A549 (cell line): ENCODE data around the gene TAOK3. TPM values are rescaled to one million over a fixed set of nuclear protein-coding genes. Genes with fewer than 3 reads are reported as not detected.

Experiments used
- ATAC-seq, 2 experiments: fragments of 200-7000 bp in 1 of 2; fragments of >200 bp in 1 of 2; cut with Nextera tagmentation in 1 of 2; cut with Tn5 transposase in 1 of 2; 3 replicates each; pipeline versions ENCODE4 v1.8.0 to v1.9.1; 2018 to 2020; ENCODE audit warnings: mild to moderate bottlenecking in 1 of 2, moderate library complexity in 1 of 2
- CTCF ChIA-PET: fragments of 300-600 bp; sonication (Branson Sonifier 250); formaldehyde crosslinking; extraction: SDS; loops from one replicate; lab custom pipeline; 2021; ENCODE audit warnings: antibody characterized with exemption, inconsistent platforms; lab: Yijun Ruan, JAX
- POLR2A ChIA-PET: fragments of 350-600 bp; formaldehyde crosslinking; extraction: SDS; loops from one replicate; lab custom pipeline; 2021; ENCODE audit warnings: antibody characterized with exemption, inconsistent platforms; lab: Yijun Ruan, JAX
- DNase-seq, 2 experiments: peaks; one replicate each; pipeline versions ENCODE4 v3.0.0 to v3.0.0-alpha.2; 2011 to 2016; ENCODE audit warnings: low read depth in 1 of 2, low spot score in 1 of 2
- FAIRE-seq: peaks from 2 replicates; lab custom pipeline; 2011; peaks lifted over from hg19 to GRCh38; lab: Jason Lieb, UNC
- H3K27ac ChIP-seq, 2 experiments: fragments of >200 bp; sonication (Bioruptor Twin); formaldehyde crosslinking; 3 replicates each; pipeline ENCODE4 v1.5.1; 2016 to 2017
- H3K4me1 ChIP-seq: fragments of >200 bp; sonication (Bioruptor Twin); formaldehyde crosslinking; 3 replicates; pipeline ENCODE4 v1.6.1; 2016
- H3K4me2 ChIP-seq: fragments of >200 bp; sonication (Bioruptor Twin); formaldehyde crosslinking; 3 replicates; pipeline ENCODE4 v1.6.1; 2016
- H3K4me3 ChIP-seq: fragments of >200 bp; sonication (Bioruptor Twin); formaldehyde crosslinking; 3 replicates; pipeline ENCODE4 v1.5.1; 2016
- H3K9me3 ChIP-seq: fragments of >200 bp; sonication (Bioruptor Twin); formaldehyde crosslinking; 3 replicates; pipeline ENCODE4 v1.6.1; 2016
- CBX8 ChIP-seq: fragments of 200-600 bp; sonication (generic); IDR thresholded peaks from 2 replicates; pipeline ENCODE4 v1.6.1; 2016
- CHD2 ChIP-seq: fragments of 150-350 bp; IDR thresholded peaks from 2 replicates; pipeline ENCODE4 v1.6.1; 2014; ENCODE audit warnings: low read length; ENCODE audit not compliant: partially characterized antibody
- ESRRA ChIP-seq: fragments of 150-350 bp; IDR thresholded peaks from 2 replicates; pipeline ENCODE4 v1.6.1; 2014; ENCODE audit warnings: mild to moderate bottlenecking, low read length, borderline replicate concordance
- FOSB ChIP-seq: fragments of 250-450 bp; sonication (Bioruptor Pico); IDR thresholded peaks from 2 replicates; pipeline ENCODE4 v1.5.0; 2020; ENCODE audit warnings: mild to moderate bottlenecking, moderate library complexity
- FOSL2 ChIP-seq, 2 experiments: fragments of 450-650 bp in 1 of 2; fragments of >200 bp in 1 of 2; sonication (Bioruptor Twin) in 1 of 2; formaldehyde crosslinking; IDR thresholded peaks; 2 replicates each; pipeline versions ENCODE4 v1.5.0 to v1.6.1; 2016 to 2020; ENCODE audit warnings: mild to moderate bottlenecking in 1 of 2, moderate library complexity in 1 of 2
- HDAC2 ChIP-seq: fragments of 200-600 bp; sonication (generic); IDR thresholded peaks from 2 replicates; pipeline ENCODE4 v1.6.1; 2016
- HEYL ChIP-seq: fragments of 250-450 bp; sonication (Bioruptor Pico); IDR thresholded peaks from 2 replicates; pipeline ENCODE4 v1.8.0; 2021; ENCODE audit warnings: mild to moderate bottlenecking, moderate library complexity
- HOXA7 ChIP-seq: fragments of 250-450 bp; sonication (Bioruptor Pico); IDR thresholded peaks from 2 replicates; pipeline ENCODE4 v1.5.0; 2020; ENCODE audit warnings: mild to moderate bottlenecking, moderate library complexity
- HOXB5 ChIP-seq: fragments of 250-450 bp; sonication (Bioruptor Pico); IDR thresholded peaks from 2 replicates; pipeline ENCODE4 v1.5.0; 2020; ENCODE audit warnings: mild to moderate bottlenecking, moderate library complexity
- JUN ChIP-seq, 2 experiments: fragments of >200 bp; sonication (Bioruptor Twin); formaldehyde crosslinking; IDR thresholded peaks; 2 replicates in 1 of 2; 3 replicates in 1 of 2; pipeline ENCODE4 v1.6.1; 2016 to 2017
- MAFK ChIP-seq: fragments of 450-650 bp; IDR thresholded peaks from 2 replicates; pipeline ENCODE4 v1.6.1; 2014; ENCODE audit not compliant: partially characterized antibody
- MYC ChIP-seq: IDR thresholded peaks from 2 replicates; pipeline ENCODE4 v1.6.1; 2012; ENCODE audit warnings: mild to moderate bottlenecking, inconsistent platforms, low read length, improper control_type of control experiment, borderline replicate concordance
- NR3C1 ChIP-seq: fragments of >200 bp; sonication (Bioruptor Twin); formaldehyde crosslinking; IDR thresholded peaks from 3 replicates; pipeline ENCODE4 v1.6.1; 2017
- PHF8 ChIP-seq: fragments of 200-600 bp; sonication (generic); IDR thresholded peaks from 2 replicates; pipeline ENCODE4 v1.6.1; 2016; ENCODE audit warnings: low read depth, mild to moderate bottlenecking, antibody characterized with exemption, moderate library complexity, borderline replicate concordance
- POLR2AphosphoS2 ChIP-seq: conservative IDR thresholded peaks from 2 replicates; pipeline ENCODE4 v1.6.1; 2012; ENCODE audit warnings: low read length, improper control_type of control experiment, inconsistent platforms
- RAD21 ChIP-seq, 2 experiments: fragments of >200 bp in 1 of 2; sonication (Bioruptor Twin) in 1 of 2; formaldehyde crosslinking in 1 of 2; IDR thresholded peaks in 1 of 2; conservative IDR thresholded peaks in 1 of 2; 2 replicates in 1 of 2; 3 replicates in 1 of 2; pipeline ENCODE4 v1.6.1; 2012 to 2018; ENCODE audit warnings: inconsistent platforms in 1 of 2
- SMC3 ChIP-seq: fragments of >200 bp; sonication (Bioruptor Twin); formaldehyde crosslinking; IDR thresholded peaks from 3 replicates; pipeline ENCODE4 v1.6.1; 2018; ENCODE audit warnings: inconsistent platforms
- TP53 ChIP-seq: fragments of 250-450 bp; sonication (Bioruptor Pico); IDR thresholded peaks from 2 replicates; pipeline ENCODE4 v1.5.0; 2021; ENCODE audit warnings: mild to moderate bottlenecking, moderate library complexity
- ZNF302 ChIP-seq: fragments of 250-450 bp; sonication (Bioruptor Pico); IDR thresholded peaks from 2 replicates; pipeline ENCODE4 v1.9.0; 2021; ENCODE audit warnings: inconsistent platforms, mild to moderate bottlenecking, moderate library complexity
- ZSCAN20 ChIP-seq: fragments of 250-450 bp; sonication (Bioruptor Pico); IDR thresholded peaks from 2 replicates; pipeline ENCODE4 v1.8.0; 2022; ENCODE audit warnings: mild to moderate bottlenecking, moderate library complexity
- WGBS: methylation state at CpG from one replicate; pipeline ENCODE4 v1.1.6; 2017; ENCODE audit errors: missing lambda C conversion rate; 5-methylcytosine and 5-hydroxymethylcytosine counted together
- polyA plus RNA-seq, 4 experiments: library from polyadenylated mRNA; depleted of rRNA in 3 of 4; stranded (reverse); fragments of >200 nt; fragmentation: RNase III in 1 of 4; extraction: RNeasy Plus Mini Kit Qiagen cat#74134 plus additional on column Dnase treatment in 1 of 4; gene quantifications; 2 replicates in 3 of 4; 3 replicates in 1 of 4; pipeline ENCODE4 v1.2.3, GENCODE V29; 2011 to 2017
- TF ChIP-seq, protein P1 (sequence below): IDR thresholded peaks from 2 replicates; pipeline ENCODE4 v1.6.1; 2012
- TF ChIP-seq, protein P2 (sequence below): fragments of >200 bp; sonication (Bioruptor Twin); formaldehyde crosslinking; IDR thresholded peaks from 3 replicates; pipeline ENCODE4 v1.5.1; 2016
- TF ChIP-seq, protein P3 (sequence below): fragments of >200 bp; sonication (Bioruptor Twin); formaldehyde crosslinking; IDR thresholded peaks from 2 replicates; pipeline ENCODE4 v1.6.1; 2016

The TAOK3 gene
- polyA plus RNA-seq, 2 of the 4 experiments (the other 2 are of a cell fraction) = 13.1 to 27.6 TPM

DNA sequence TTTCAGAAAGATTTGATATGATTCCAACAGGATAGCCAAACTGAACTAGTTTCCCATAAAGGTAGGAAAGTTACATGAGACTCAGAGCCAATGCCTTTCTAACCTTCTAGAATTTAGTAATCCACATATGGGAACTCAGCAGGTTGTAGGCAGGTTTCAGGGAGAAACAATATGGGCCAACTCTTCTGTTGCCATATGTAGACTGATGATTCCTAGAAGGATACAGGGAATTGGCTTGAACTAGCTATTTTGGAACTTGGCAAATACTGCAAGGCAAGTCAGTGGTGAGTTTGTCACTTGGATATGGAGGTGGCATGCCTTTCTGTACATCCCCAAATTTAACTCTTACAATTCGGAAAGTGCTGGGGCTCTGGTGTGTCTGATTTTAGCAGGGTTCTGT is 19.1 kb upstream of the TAOK3 start:
- H3K4me1 ChIP-seq = no peaks in the 10 kb centered on the region
- no peaks in the 10 kb centered on the region for H3K9me3 ChIP-seq
- FAIRE-seq (no peak), ATAC-seq (no peak), DNase-seq (no peak)
- ChIA-PET POLR2A (no interaction called here), CTCF (interaction anchor here (1.0 to 11.0 kb wide), 5 partner anchors 8 to 210 kb away, joined by 3 to 75 read pairs (median 4); partner anchors contain the start of gene SUDS3)
- H3K4me2 ChIP-seq = no peak overlapping the region
- WGBS = 96% methylated on average over 1 of the region's 1 CpG
- TF ChIP-seq FOSB (CRISPR knock-in tag) = no peak
- no peak for TF ChIP-seq FOSL2 (IDR thresholded peaks at IDR 0.05)
- TF ChIP-seq FOSL2 (CRISPR knock-in tag; IDR thresholded peaks at IDR 0.05) = no peak
- no peak for TF ChIP-seq HDAC2
- no peak for TF ChIP-seq MYC
- TF ChIP-seq, protein P1, sequence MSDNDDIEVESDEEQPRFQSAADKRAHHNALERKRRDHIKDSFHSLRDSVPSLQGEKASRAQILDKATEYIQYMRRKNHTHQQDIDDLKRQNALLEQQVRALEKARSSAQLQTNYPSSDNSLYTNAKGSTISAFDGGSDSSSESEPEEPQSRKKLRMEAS = no peak
- TF ChIP-seq TP53 (CRISPR knock-in tag) = no peak
- TF ChIP-seq CHD2 = no peak
- no peak overlapping the region for H3K27ac ChIP-seq
- no peak overlapping the region for H3K4me3 ChIP-seq

DNA sequence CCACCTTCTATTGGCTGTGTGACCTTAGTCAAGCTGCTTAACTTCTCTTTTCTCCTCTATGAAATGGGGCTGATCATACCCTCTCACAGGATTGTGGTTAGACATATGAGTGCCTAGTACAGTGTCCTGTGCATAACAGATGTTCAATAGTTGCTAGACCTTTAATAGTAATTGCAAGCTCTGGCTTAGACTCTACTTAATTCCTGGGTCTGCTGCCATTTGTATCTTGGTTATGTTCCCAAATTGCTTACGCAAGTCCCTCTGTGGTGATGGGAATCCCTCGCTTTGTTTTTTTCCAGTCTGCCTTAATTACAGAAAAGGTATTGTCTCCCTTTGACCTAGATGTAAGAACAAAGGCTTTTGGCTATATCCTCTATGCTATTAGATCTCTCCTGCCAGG is 18.7 kb upstream of the TAOK3 start:
- CTCF ChIA-PET = interaction anchor here (1.1 to 11.0 kb wide), 4 partner anchors 8 to 14 kb away, joined by 3 to 75 read pairs (median 26); partner anchors contain the start of gene SUDS3
- no peak for DNase-seq
- no peak for FAIRE-seq

DNA sequence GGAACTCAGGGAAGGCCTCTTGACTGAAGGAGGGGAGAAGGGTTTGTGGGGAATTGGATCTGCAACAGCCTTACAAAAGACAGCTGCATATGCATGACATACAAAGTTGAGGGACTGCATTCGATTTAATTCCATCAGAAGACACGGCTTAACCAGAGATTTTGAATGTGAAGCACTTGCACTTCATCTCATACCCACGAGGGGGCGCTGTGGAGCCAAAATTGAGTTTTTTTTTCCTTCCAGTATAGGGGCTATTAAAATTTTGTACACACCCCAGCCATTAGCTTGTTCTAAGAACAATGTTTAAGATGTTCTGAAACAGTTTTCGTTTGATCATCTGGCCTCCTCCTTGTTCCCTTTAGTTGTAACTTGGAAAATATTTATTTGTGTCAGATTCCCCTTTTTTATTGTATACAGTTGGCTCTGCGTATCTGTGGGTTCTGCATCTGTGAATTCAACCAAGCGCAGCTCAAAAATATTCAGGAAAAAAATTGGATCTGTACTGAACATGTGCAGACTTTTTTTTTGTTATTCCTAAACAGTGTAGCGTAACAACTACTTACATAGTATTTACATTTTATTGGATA is 5.3 kb upstream of the TAOK3 start:
- POLR2A ChIA-PET = no interaction called here
- peaks cover 15% of the 10 kb centered on the region for H3K4me1 ChIP-seq
- peak overlapping the region; percentile 95 to 96; a peak in 5 of 6 replicates for H3K27ac ChIP-seq
- TF ChIP-seq JUN (IDR thresholded peaks at IDR 0.05) = no peak
- TF ChIP-seq RAD21 (conservative IDR thresholded peaks at IDR 0.05 in 1 of 2, IDR thresholded peaks at IDR 0.05 in 1 of 2) = peak; percentile 47 to 51; a peak in 4 of 5 replicates
- peak; percentile 61 for TF ChIP-seq SMC3
- no peak for TF ChIP-seq CBX8
- TF ChIP-seq FOSB (CRISPR knock-in tag) = 0 out of 2 replicates have a peak, but pooled peaks have one; percentile 38
- no peak for TF ChIP-seq ESRRA
- TF ChIP-seq POLR2AphosphoS2 = no peak
- TF ChIP-seq NR3C1 = no peak
- TF ChIP-seq, protein P2, sequence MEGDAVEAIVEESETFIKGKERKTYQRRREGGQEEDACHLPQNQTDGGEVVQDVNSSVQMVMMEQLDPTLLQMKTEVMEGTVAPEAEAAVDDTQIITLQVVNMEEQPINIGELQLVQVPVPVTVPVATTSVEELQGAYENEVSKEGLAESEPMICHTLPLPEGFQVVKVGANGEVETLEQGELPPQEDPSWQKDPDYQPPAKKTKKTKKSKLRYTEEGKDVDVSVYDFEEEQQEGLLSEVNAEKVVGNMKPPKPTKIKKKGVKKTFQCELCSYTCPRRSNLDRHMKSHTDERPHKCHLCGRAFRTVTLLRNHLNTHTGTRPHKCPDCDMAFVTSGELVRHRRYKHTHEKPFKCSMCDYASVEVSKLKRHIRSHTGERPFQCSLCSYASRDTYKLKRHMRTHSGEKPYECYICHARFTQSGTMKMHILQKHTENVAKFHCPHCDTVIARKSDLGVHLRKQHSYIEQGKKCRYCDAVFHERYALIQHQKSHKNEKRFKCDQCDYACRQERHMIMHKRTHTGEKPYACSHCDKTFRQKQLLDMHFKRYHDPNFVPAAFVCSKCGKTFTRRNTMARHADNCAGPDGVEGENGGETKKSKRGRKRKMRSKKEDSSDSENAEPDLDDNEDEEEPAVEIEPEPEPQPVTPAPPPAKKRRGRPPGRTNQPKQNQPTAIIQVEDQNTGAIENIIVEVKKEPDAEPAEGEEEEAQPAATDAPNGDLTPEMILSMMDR = peak; percentile 96
- TF ChIP-seq ZNF302 = no peak
- DNase-seq (peak; percentile 58 to 75), FAIRE-seq (no peak), ATAC-seq (peak; percentile 3 to 11; a peak in 3 of 6 replicates)
- H3K4me2 ChIP-seq = peak overlapping the region; percentile 87
- 36% methylated on average over 8 of the region's 8 CpGs for WGBS
- H3K4me3 ChIP-seq = peak overlapping the region; percentile 91
- H3K9me3 ChIP-seq = no peaks in the 10 kb centered on the region
- CTCF ChIA-PET = interaction anchor here (0.5 to 6.6 kb wide), 37 partner anchors 8 to 1299 kb away, joined by 3 to 193 read pairs (median 4); partner anchors contain the start of gene PRKAB1

More for the DNA sequence above, 18.7 kb upstream of the TAOK3 start:
- no peak for ATAC-seq
- TF ChIP-seq ESRRA = no peak
- no peak for TF ChIP-seq MAFK
- no peak for TF ChIP-seq SMC3
- TF ChIP-seq HEYL (CRISPR knock-in tag) = no peak
- no peak for TF ChIP-seq PHF8
- no peak for TF ChIP-seq HOXA7 (CRISPR knock-in tag)
- TF ChIP-seq, protein P1 = no peak
- no peak for TF ChIP-seq ZSCAN20 (CRISPR knock-in tag)
- TF ChIP-seq HOXB5 = no peak
- TF ChIP-seq NR3C1 = no peak
- TF ChIP-seq, protein P3, sequence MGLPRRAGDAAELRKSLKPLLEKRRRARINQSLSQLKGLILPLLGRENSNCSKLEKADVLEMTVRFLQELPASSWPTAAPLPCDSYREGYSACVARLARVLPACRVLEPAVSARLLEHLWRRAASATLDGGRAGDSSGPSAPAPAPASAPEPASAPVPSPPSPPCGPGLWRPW = no peak
- Histone ChIP-seq H3K9me3 (no peaks in the 10 kb centered on the region), H3K4me3 (no peak overlapping the region), H3K27ac (no peak overlapping the region), H3K4me2 (no peak overlapping the region), H3K4me1 (no peaks in the 10 kb centered on the region)
- WGBS = 98% methylated on average over 2 of the region's 2 CpGs
- POLR2A ChIA-PET = no interaction called here
